ENCODE measurements around the gene DEFB113. TPM values are rescaled to one million over a fixed set of nuclear protein-coding genes. Genes with fewer than 3 reads are reported as not detected.

Gene DEFB113
- total and polyA plus RNA-seq, 2 of the 4 experiments (the other 2 are of a cell fraction), result not detected

- Histone ChIP-seq H3K9me3 (ENCODE audit: control insufficient read depth, insufficient read depth, low read length) (no peaks in the 10 kb centered on the region), H2BK120ac (ENCODE audit: low read depth, low read length) (no peak overlapping the region), H4K8ac (ENCODE audit: low read depth in 2 of 2, low read length in 2 of 2) (no peak overlapping the region), H3K4me1 (ENCODE audit: control insufficient read depth, insufficient read depth, low read length) (no peaks in the 10 kb centered on the region), H4K91ac (ENCODE audit: insufficient read depth, low read depth, low read length) (no peak overlapping the region), H2AK5ac (ENCODE audit: low read depth, low read length) (no peak overlapping the region), H3K79me1 (ENCODE audit: low read depth in 1 of 2, low read length in 2 of 2) (no peaks in the 10 kb centered on the region), H2AK9ac (replicated peaks; ENCODE audit: low read depth, low read length, poor library complexity) (no peak overlapping the region), H3K4ac (ENCODE audit: low read depth, low read length) (no peak overlapping the region), H3K27ac (ENCODE audit: insufficient read depth, low read length) (no peak overlapping the region), H3K27me3 (ENCODE audit: control insufficient read depth, insufficient read depth, low read length) (no peaks in the 10 kb centered on the region), H2BK15ac (ENCODE audit: low read depth, low read length) (no peak overlapping the region), H2AFZ (replicated peaks; ENCODE audit: low read length, poor library complexity) (no peak overlapping the region), H3K14ac (replicated peaks; ENCODE audit: low read depth, low read length) (no peak overlapping the region), H3K36me3 (ENCODE audit: control insufficient read depth, insufficient read depth, low read length) (no peaks in the 10 kb centered on the region), H3K18ac (ENCODE audit: low read depth, low read length) (no peak overlapping the region), H3K56ac (ENCODE audit: extremely low read depth, insufficient read depth, low read length) (no peak overlapping the region), H3K9ac (ENCODE audit: low read depth, low read length) (no peak overlapping the region), H3K4me3 (ENCODE audit: insufficient read depth, low read depth, low read length) (no peak overlapping the region), H3K23ac (ENCODE audit: low read depth, low read length) (no peak overlapping the region), H2BK20ac (ENCODE audit: low read depth, low read length) (no peak overlapping the region), H4K5ac (ENCODE audit: low read depth, low read length) (no peak overlapping the region), H4K20me1 (ENCODE audit: insufficient read depth, low read length) (no peaks in the 10 kb centered on the region), H3K4me2 (ENCODE audit: low read depth, low read length) (no peak overlapping the region), H2BK5ac (ENCODE audit: low read depth, low read length, poor library complexity, severe bottlenecking) (no peak overlapping the region), H3K9me1 (ENCODE audit: insufficient read depth, low read length) (no peaks in the 10 kb centered on the region)
- DNase-seq (no peak), ATAC-seq (ENCODE audit: low read depth) (no peak)
- TF ChIP-seq SMC3 (IDR thresholded peaks at IDR 0.05; ENCODE audit: low read depth, low read length) (no peak), CHD1 (IDR thresholded peaks at IDR 0.05; ENCODE audit: low read depth, low read length) (no peak), CEBPB (IDR thresholded peaks at IDR 0.05; ENCODE audit: low read depth, low read length) (no peak), MAZ (IDR thresholded peaks at IDR 0.05; ENCODE audit: borderline replicate concordance, low read depth, low read length) (no peak), FOS (IDR thresholded peaks at IDR 0.05; ENCODE audit: low read depth, low read length) (no peak), RAD21 (IDR thresholded peaks at IDR 0.05; ENCODE audit: low read length) (no peak), MXI1 (IDR thresholded peaks at IDR 0.05; ENCODE audit: borderline replicate concordance, low read depth, low read length) (no peak), RCOR1 (IDR thresholded peaks at IDR 0.05; ENCODE audit: insufficient replicate concordance, low read length) (no peak), POLR2A (IDR thresholded peaks at IDR 0.05; ENCODE audit: low read depth, low read length) (no peak), RFX5 (IDR thresholded peaks at IDR 0.05; ENCODE audit: low read depth, low read length) (no peak), BHLHE40 (IDR thresholded peaks at IDR 0.05; ENCODE audit: low read depth, low read length) (no peak), MAFK (IDR thresholded peaks at IDR 0.05; ENCODE audit: low read depth, low read length) (no peak), ELK1 (IDR thresholded peaks at IDR 0.05; ENCODE audit: borderline replicate concordance, low read depth, low read length) (no peak), CTCF (conservative IDR thresholded peaks at IDR 0.05; ENCODE audit: low read depth, low read length) (no peak), NFE2L2 (IDR thresholded peaks at IDR 0.05; ENCODE audit: low read depth, low read length) (no peak)
- TF ChIP-seq, protein P1, sequence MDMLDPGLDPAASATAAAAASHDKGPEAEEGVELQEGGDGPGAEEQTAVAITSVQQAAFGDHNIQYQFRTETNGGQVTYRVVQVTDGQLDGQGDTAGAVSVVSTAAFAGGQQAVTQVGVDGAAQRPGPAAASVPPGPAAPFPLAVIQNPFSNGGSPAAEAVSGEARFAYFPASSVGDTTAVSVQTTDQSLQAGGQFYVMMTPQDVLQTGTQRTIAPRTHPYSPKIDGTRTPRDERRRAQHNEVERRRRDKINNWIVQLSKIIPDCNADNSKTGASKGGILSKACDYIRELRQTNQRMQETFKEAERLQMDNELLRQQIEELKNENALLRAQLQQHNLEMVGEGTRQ (IDR thresholded peaks at IDR 0.05; ENCODE audit: low read depth, low read length), result no peak
- no CpG with 5 or more reads among the region's 2 CpGs for WGBS, 2 experiments (ENCODE audit: extremely low coverage in 2 of 2, insufficient read length in 1 of 2)
- ChIA-PET POLR2A (ENCODE audit: unreplicated experiment) (no interaction called here), CTCF (no interaction called here)
- intact Hi-C loops (cut with micrococcal nuclease), result no loop called here
- dilution Hi-C loops (cut with HindIII; ENCODE audit: low sequenced_read_pairs, unreplicated experiment), result no loop called here
- in situ Hi-C loops (cut with MboI; ENCODE audit: low sequenced_read_pairs), result no loop called here
- no TSS peak for BruUV-seq (replicated peaks)
These were observed 12.6 kb upstream of the DEFB113 start for GRCh38 chr6:49982046-49982445.
